K562 (cell line): ENCODE results near the gene MINDY4. TPM values are rescaled to one million over a fixed set of nuclear protein-coding genes. Genes with fewer than 3 reads are reported as not detected.

Experiments used
- ATAC-seq: fragments of 200-7000 bp; cut with Tn5 transposase; 3 replicates; pipeline ENCODE4 v1.9.1; 2020; ENCODE audit warnings: moderate library complexity
- BruUV-seq: library from RNA; stranded (reverse); fragments of 400-500 nt; replicated peaks from 2 replicates; lab custom pipeline; 2021; lab: Mats Ljungman, UMichigan
- CTCF ChIA-PET: fragments of 300-600 bp; formaldehyde crosslinking; extraction: SDS; loops from one replicate; lab custom pipeline; 2021; ENCODE audit warnings: low intra/inter-chr PET ratio; lab: Yijun Ruan, JAX
- POLR2A ChIA-PET: fragments of 300-600, 350-650 bp; sonication (Branson Sonifier 250); formaldehyde crosslinking; extraction: SDS; loops from one replicate; lab custom pipeline; 2021; ENCODE audit warnings: antibody characterized with exemption, inconsistent platforms; lab: Yijun Ruan, JAX
- DNase-seq, 4 experiments: peaks; one replicate each; pipeline versions ENCODE4 v3.0.0 to v3.0.0-alpha.2; 2011 to 2018; ENCODE audit warnings: low spot score in 3 of 4, mixed read lengths in 3 of 4; ENCODE audit errors: extremely low read depth in 1 of 4
- FAIRE-seq: peaks from 2 replicates; lab custom pipeline; 2011; peaks lifted over from hg19 to GRCh38; lab: Jason Lieb, UNC
- H2AFZ ChIP-seq: 2 replicates; pipeline ENCODE4 v1.6.0; 2011; ENCODE audit warnings: low read depth, low read length, control low read depth, inconsistent platforms
- H3K27ac ChIP-seq: fragments of 200-600 bp; 3 replicates; pipeline ENCODE4 v1.8.0; 2011; ENCODE audit warnings: low read depth, mild to moderate bottlenecking, control low read depth, inconsistent platforms, low read length, moderate library complexity, mixed read lengths; ENCODE audit errors: extremely low read depth
- H3K27me3 ChIP-seq, 2 experiments: fragments of 300-600 bp in 1 of 2; 2 replicates in 1 of 2; 3 replicates in 1 of 2; pipeline versions ENCODE4 v1.6.0 to v1.8.0; 2011; ENCODE audit warnings: inconsistent platforms in 2 of 2, low read length in 2 of 2, mild to moderate bottlenecking in 1 of 2, mixed read lengths in 1 of 2, moderate library complexity in 1 of 2; ENCODE audit not compliant: control insufficient read depth in 2 of 2, insufficient read depth in 2 of 2
- H3K36me3 ChIP-seq: fragments of 300-600 bp; 3 replicates; pipeline ENCODE4 v1.8.0; 2011; ENCODE audit warnings: mild to moderate bottlenecking, low read length, inconsistent platforms; ENCODE audit not compliant: control insufficient read depth, insufficient read depth
- H3K4me1 ChIP-seq, 2 experiments: fragments of 200-600 bp in 1 of 2; replicated peaks in 1 of 2; 2 replicates in 1 of 2; 3 replicates in 1 of 2; pipeline versions ENCODE4 v1.5.1 to v1.8.0; 2011; ENCODE audit warnings: inconsistent platforms in 2 of 2, low read length in 2 of 2, mild to moderate bottlenecking in 1 of 2, mixed read lengths in 1 of 2, moderate library complexity in 1 of 2; ENCODE audit not compliant: control insufficient read depth in 2 of 2, insufficient read depth in 2 of 2
- H3K4me2 ChIP-seq: 2 replicates; pipeline ENCODE4 v1.6.1; 2011; ENCODE audit warnings: low read length, control low read depth, inconsistent platforms, mixed read lengths; ENCODE audit not compliant: insufficient read depth
- H3K4me3 ChIP-seq: fragments of 200-600 bp; sonication (generic), shearing (Covaris generic); 2 replicates; pipeline ENCODE4 v1.5.1; 2016; ENCODE audit warnings: control low read depth, inconsistent platforms
- H3K79me2 ChIP-seq: fragments of 200-600 bp; 3 replicates; pipeline ENCODE4 v1.8.0; 2011; ENCODE audit warnings: low read length, inconsistent platforms; ENCODE audit not compliant: control insufficient read depth, insufficient read depth
- H3K9ac ChIP-seq, 2 experiments: 2 replicates each; pipeline versions ENCODE4 v1.6.0 to v1.6.1; 2011; ENCODE audit warnings: low read depth in 2 of 2, low read length in 2 of 2, control low read depth in 1 of 2, inconsistent platforms in 1 of 2, mild to moderate bottlenecking in 1 of 2, mixed read lengths in 1 of 2; ENCODE audit not compliant: insufficient read depth in 1 of 2
- H3K9me1 ChIP-seq: one replicate; pipeline ENCODE4 v1.6.0; 2011; ENCODE audit warnings: inconsistent platforms, mild to moderate bottlenecking, low read length, moderate library complexity; ENCODE audit not compliant: control insufficient read depth, insufficient read depth
- H3K9me3 ChIP-seq: replicated peaks from 2 replicates; pipeline ENCODE4 v1.5.1; 2011; ENCODE audit warnings: low read depth, low read length, inconsistent platforms; ENCODE audit not compliant: control insufficient read depth, insufficient read depth
- H4K20me1 ChIP-seq: replicated peaks from 2 replicates; pipeline ENCODE4 v1.6.1; 2011; ENCODE audit warnings: low read length, inconsistent platforms, mixed read lengths; ENCODE audit not compliant: control insufficient read depth, insufficient read depth
- ARID3B ChIP-seq: fragments of 250-450 bp; sonication (Bioruptor Pico); IDR thresholded peaks from 2 replicates; pipeline ENCODE4 v1.4.0; 2020; ENCODE audit warnings: borderline replicate concordance
- CREB1 ChIP-seq, 2 experiments: sonication (generic) in 1 of 2; formaldehyde crosslinking in 1 of 2; IDR thresholded peaks; 2 replicates each; pipeline versions ENCODE4 v1.6.1 to v1.8.0; 2012 to 2022; ENCODE audit warnings: inconsistent platforms in 1 of 2, mild to moderate bottlenecking in 1 of 2, missing genetic modification reagents in 1 of 2, moderate library complexity in 1 of 2
- FIP1L1 ChIP-seq: fragments of 200-400 bp; formaldehyde crosslinking; IDR thresholded peaks from 2 replicates; pipeline ENCODE4 v1.6.1; 2018; ENCODE audit warnings: mild to moderate bottlenecking, low read depth, low read length; ENCODE audit not compliant: poor library complexity, severe bottlenecking
- FOXM1 ChIP-seq, 2 experiments: fragments of 450-650 bp in 1 of 2; sonication (generic) in 1 of 2; formaldehyde crosslinking in 1 of 2; IDR thresholded peaks; 2 replicates each; pipeline versions ENCODE4 v1.6.1 to v1.9.0; 2017 to 2022; ENCODE audit warnings: low read depth in 2 of 2, mild to moderate bottlenecking in 2 of 2, missing genetic modification reagents in 1 of 2, moderate library complexity in 1 of 2
- GTF2A2 ChIP-seq: IDR thresholded peaks from 2 replicates; pipeline ENCODE4 v1.6.1; 2016; ENCODE audit warnings: mild to moderate bottlenecking, missing genetic modification characterization, missing compliant biosample characterization
- HDGF ChIP-seq: fragments of 450-650 bp; IDR thresholded peaks from 2 replicates; pipeline ENCODE4 v1.6.1; 2016
- NELFE ChIP-seq: IDR thresholded peaks from 2 replicates; pipeline ENCODE4 v1.6.1; 2011; ENCODE audit warnings: mild to moderate bottlenecking; ENCODE audit not compliant: insufficient read depth, insufficient read length
- NR2C1 ChIP-seq, 2 experiments: fragments of 450-650 bp; IDR thresholded peaks; 2 replicates each; pipeline ENCODE4 v1.6.1; 2017; ENCODE audit warnings: mild to moderate bottlenecking in 2 of 2, antibody characterized with exemption in 1 of 2, inconsistent platforms in 1 of 2, missing compliant biosample characterization in 1 of 2, missing genetic modification characterization in 1 of 2
- SIX5 ChIP-seq, 2 experiments: IDR thresholded peaks; 2 replicates each; pipeline ENCODE4 v1.6.1; 2011; ENCODE audit warnings: low read length in 2 of 2, borderline replicate concordance in 1 of 2, low read depth in 1 of 2, mild to moderate bottlenecking in 1 of 2, moderate library complexity in 1 of 2; ENCODE audit not compliant: insufficient read depth in 1 of 2
- SMC3 ChIP-seq: conservative IDR thresholded peaks from 2 replicates; pipeline ENCODE4 v1.6.1; 2011; ENCODE audit warnings: low read depth, low read length, improper control_type of control experiment; ENCODE audit not compliant: insufficient read depth
- TAF7 ChIP-seq: fragments of 450-650 bp; IDR thresholded peaks from 2 replicates; pipeline ENCODE4 v1.6.1; 2016; ENCODE audit warnings: missing genetic modification characterization, missing compliant biosample characterization
- TAF9B ChIP-seq: fragments of 450-650 bp; IDR thresholded peaks from 2 replicates; pipeline ENCODE4 v1.6.1; 2018; ENCODE audit warnings: mild to moderate bottlenecking; ENCODE audit not compliant: partially characterized antibody
- ZNF217 ChIP-seq: sonication (generic); formaldehyde crosslinking; IDR thresholded peaks from 2 replicates; pipeline ENCODE4 v1.8.0; 2022; ENCODE audit warnings: mild to moderate bottlenecking, missing genetic modification reagents
- ZNF444 ChIP-seq: fragments of 250-450 bp; sonication (Bioruptor Pico); IDR thresholded peaks from 2 replicates; pipeline ENCODE4 v1.4.0; 2020; ENCODE audit warnings: mild to moderate bottlenecking, moderate library complexity
- WGBS: fragments of 100-300 bp; shearing (Covaris generic); methylation state at CpG from one replicate; pipeline ENCODE4 v1.1.6; 2016; ENCODE audit warnings: low coverage, mixed read lengths; ENCODE audit not compliant: insufficient coverage; ENCODE audit errors: missing lambda C conversion rate; 5-methylcytosine and 5-hydroxymethylcytosine counted together
- in situ Hi-C: fragments of 300-500 bp; cut with MboI; formaldehyde crosslinking; loops from 4 replicates; pipeline ENCODE4 v1.15.0; 2018; ENCODE audit warnings: inconsistent platforms, mixed read lengths
- intact Hi-C: fragments of 100-400 bp; cut with micrococcal nuclease; formaldehyde crosslinking; loops from 2 replicates; pipeline ENCODE4 v1.14.2; 2022
- polyA plus RNA-seq, 8 experiments: library from polyadenylated mRNA; depleted of rRNA in 4 of 8; stranded (reverse) in 5 of 8; unstranded in 3 of 8; fragments of >200 nt; fragmentation: Nextera tagmentation in 2 of 8; fragmentation: Illumina TruSeq in 1 of 8; extraction: Ambion mirVana in 2 of 8; extraction: Trizol in 1 of 8; gene quantifications; 2 replicates each; pipeline versions ENCODE4 v1.2.1 to v1.2.3, GENCODE V29; 2011 to 2014; ENCODE audit warnings: inconsistent platforms in 1 of 8, missing spikeins in 1 of 8
- total RNA-seq, 7 experiments: library from RNA; depleted of rRNA in 6 of 7; stranded (reverse); fragments of >200 nt in 6 of 7; fragmentation: Illumina TruSeq in 2 of 7; extraction: Trizol in 2 of 7; gene quantifications; 2 replicates each; pipeline versions ENCODE4 v1.2.1 to v1.2.3, GENCODE V29; 2011 to 2021; ENCODE audit warnings: low replicate concordance in 1 of 7

The MINDY4 gene
- total and polyA plus RNA-seq, 9 of the 15 experiments (the other 6 are each of a cell fraction or from before 2014, with no cell fraction given), result 2.1 to 16.7 (median 11.0) TPM

- H3K9ac ChIP-seq, result no peak overlapping the region
- H3K9me1 ChIP-seq, result peaks cover 2% of the 10 kb centered on the region
- DNase-seq, result no peak
- H3K79me2 ChIP-seq, result no peaks in the 10 kb centered on the region
- H3K27ac ChIP-seq, result no peak overlapping the region
- no peak overlapping the region for H3K4me2 ChIP-seq
- H3K9me3 ChIP-seq, result no peaks in the 10 kb centered on the region
- peaks cover 7% of the 10 kb centered on the region; the same call in 1 of the 3 replicates for H3K36me3 ChIP-seq
- H2AFZ ChIP-seq, result no peak overlapping the region
- POLR2A ChIA-PET, result interaction anchor here (1.5 to 1.7 kb wide), 2 partner anchors 11 to 17 kb away, joined by 4 to 11 read pairs; no protein-coding TSS in a partner anchor
- CTCF ChIA-PET, result no interaction called here
- no peak for TF ChIP-seq NR2C1 (IDR thresholded peaks at IDR 0.05)
- TF ChIP-seq NR2C1 (tag; IDR thresholded peaks at IDR 0.05), result no peak
- TF ChIP-seq SMC3, result no peak
- TF ChIP-seq ZNF217, result no peak
- no peak for TF ChIP-seq ZNF444 (CRISPR knock-in tag)
- TF ChIP-seq FOXM1 (IDR thresholded peaks at IDR 0.05; ENCODE audit: low read depth), result no peak
- no peak for TF ChIP-seq FOXM1 (CRISPR knock-in tag; IDR thresholded peaks at IDR 0.05; ENCODE audit: low read depth)
- no peak for TF ChIP-seq FIP1L1
- TF ChIP-seq CREB1 (IDR thresholded peaks at IDR 0.05), result no peak
- TF ChIP-seq CREB1 (CRISPR knock-in tag; IDR thresholded peaks at IDR 0.05), result no peak
- TF ChIP-seq GTF2A2, result no peak
- TF ChIP-seq SIX5 (IDR thresholded peaks at IDR 0.05; ENCODE audit: borderline replicate concordance in 1 of 2, insufficient read depth in 1 of 2, low read depth in 1 of 2, low read length in 2 of 2), result no peak
- no peak for TF ChIP-seq HDGF
- TF ChIP-seq TAF9B, result no peak
- no peak for TF ChIP-seq NELFE
- TF ChIP-seq ARID3B (CRISPR knock-in tag), result no peak
- no peak for TF ChIP-seq TAF7
- intact Hi-C loops (no loop called here), in situ Hi-C loops (no loop called here)
- 80% methylated on average over 7 of the region's 9 CpGs for WGBS
- no peak overlapping the region for H3K4me3 ChIP-seq
- no TSS peak for BruUV-seq
- peaks cover 5 to 10% of the 10 kb centered on the region in 2 experiments; a peak in 4 of 5 replicates for H3K4me1 ChIP-seq
- H4K20me1 ChIP-seq, result no peaks in the 10 kb centered on the region
- H3K27me3 ChIP-seq, result no peaks in the 10 kb centered on the region
- FAIRE-seq, result no peak
- ATAC-seq, result no peak
Observed at GRCh38 chr7:30877015-30877769, 106.0 kb downstream of the MINDY4 start.
